Pons (tissue), 1 donor: ENCODE results near the gene CIAO2A.
"Not testable (repeated sequence)": the region's sequence is repeated elsewhere in the genome, so short reads cannot be mapped to it uniquely, and the experiment has no call there.

Experiments
- DNase-seq: peaks from one replicate; pipeline ENCODE4 v3.0.0-alpha.2; 2016; ENCODE audit warnings: low spot score

Gene CIAO2A

DNA sequence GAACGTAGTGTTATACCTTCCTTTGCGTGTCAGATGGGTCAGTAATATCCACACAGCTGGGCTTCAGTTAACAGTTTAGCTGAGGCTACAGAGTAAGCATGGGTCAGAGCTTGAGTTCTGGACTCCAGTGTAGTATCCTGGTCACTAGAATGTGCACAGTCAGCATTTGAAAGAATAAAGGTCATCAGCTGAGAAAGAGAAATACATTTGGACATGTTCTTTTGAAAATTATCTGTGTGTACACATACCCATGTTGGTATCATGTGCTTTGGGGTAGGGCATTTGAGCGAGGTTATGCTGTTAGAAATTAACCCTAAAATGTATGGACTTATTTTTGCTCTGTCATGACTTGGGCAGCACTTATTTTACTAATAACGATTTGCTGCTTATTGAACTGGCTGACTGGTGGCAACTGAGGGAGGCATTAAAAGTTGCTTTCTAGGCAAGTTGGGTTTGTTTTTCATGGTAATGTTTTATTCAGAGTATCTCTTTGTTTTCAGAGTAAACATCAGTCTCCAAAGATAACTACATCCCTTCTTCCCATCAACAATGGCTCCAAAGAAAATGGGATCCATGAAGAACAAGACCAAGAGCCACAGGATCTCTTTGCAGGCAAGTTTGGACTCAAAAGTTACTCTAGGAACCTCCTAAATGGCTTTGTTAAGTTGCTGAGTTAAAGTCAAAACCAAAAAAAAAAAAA, 18.6 kb upstream of the CIAO2A start:
- DNase-seq = peak; percentile 68

DNA sequence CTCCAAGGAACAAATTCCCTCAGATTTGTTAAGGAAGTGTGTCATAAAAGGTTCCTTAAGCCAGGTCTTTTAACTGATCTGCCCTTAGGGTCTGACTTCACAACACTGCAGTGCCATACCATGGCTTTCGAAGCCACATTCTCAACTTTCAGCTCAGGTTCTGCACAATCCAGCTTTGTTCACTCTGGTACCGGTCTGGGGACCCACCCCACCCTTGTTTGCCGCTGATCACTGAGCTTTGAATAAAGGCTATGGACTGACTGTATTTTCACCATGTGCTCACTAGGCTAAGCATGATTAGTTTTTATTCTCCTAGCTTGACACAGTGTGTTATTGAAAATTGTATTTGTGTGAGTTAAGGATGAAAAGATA, 18.0 kb upstream of the CIAO2A start:
- DNase-seq = peak; percentile 54

DNA sequence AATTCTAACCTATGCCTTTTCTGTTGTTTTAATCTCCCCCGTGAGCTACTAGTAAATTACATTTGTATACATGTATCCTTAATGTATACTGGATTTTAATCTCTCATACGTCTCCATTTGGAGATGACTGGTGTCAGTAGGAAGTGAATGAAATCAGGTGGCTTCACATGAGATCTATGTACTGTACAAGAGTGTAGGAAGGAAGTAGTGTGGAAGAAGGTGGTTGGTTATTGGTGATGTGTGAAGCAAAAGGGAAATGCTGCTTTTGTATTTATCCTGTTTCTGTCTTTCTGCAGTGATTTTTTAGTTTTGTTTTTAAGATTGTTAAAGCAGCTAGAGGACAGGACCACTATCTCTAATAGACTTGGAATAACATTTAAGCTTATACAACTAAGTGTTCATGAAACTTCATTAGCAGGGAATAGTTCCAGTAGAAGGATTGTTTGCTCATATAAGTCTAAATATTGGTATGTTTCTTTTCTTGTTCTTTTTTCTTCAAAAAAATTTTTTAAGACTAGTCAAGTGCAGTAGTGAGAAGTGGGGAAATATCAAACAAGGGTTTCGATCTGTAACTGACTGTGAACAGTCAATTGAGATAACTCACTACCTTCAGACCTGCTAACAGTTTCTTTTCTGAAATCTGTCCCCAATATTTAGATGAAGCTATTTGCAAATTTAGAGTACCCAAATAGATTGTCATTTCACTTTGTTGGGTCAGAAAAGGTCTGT, 17.5 kb upstream of the CIAO2A start:
- peak; percentile 34 for DNase-seq

DNA sequence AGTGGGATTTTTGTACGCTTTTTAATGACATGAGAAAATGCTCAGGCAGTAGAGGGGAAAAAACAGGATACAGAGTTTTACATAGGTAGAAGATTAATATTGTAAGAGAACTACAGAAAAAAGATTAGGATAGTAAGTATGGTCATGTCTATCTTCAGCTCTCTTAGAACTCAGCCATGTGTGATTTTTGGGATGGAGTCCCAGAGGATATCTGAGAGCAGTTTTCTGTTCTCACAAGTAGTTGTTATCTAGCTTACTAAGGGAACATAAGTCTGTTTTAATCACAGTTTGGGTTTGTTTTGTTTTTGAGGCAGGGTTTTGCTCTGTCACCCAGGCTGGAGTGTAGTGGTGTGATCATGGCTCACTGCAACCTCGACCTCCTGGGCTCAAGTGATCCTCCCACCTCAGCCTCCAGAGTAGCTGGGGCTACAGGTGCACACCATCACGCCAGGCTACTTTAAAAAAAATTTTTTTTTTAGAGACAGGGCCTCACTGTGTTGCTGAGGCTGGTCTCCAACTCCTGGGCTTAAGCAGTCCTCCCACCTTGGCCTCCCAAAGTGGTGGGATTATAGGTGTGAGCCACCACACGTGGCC, 16.6 kb upstream of the CIAO2A start:
- not testable (repeated sequence) for DNase-seq

DNA sequence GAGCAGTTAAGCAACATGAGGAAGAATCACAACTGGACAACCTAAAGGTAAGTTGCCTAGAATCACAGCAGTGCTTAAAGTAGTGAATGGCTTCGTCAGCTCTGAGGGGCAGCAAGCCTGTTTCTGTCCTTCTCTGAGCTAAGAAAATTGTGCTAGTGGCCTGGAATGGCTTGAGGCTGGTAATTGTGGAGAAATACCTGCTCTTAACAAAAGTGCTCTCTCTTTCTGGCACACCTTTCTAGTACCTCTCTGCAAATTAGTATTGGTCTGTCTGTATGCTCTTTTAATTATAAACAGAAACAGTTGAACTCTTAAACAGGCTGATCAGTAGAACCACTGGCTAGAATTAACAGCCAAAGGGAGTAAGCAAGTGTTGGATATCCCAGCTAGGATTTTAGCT, 13.7 kb upstream of the CIAO2A start:
- DNase-seq = no peak

DNA sequence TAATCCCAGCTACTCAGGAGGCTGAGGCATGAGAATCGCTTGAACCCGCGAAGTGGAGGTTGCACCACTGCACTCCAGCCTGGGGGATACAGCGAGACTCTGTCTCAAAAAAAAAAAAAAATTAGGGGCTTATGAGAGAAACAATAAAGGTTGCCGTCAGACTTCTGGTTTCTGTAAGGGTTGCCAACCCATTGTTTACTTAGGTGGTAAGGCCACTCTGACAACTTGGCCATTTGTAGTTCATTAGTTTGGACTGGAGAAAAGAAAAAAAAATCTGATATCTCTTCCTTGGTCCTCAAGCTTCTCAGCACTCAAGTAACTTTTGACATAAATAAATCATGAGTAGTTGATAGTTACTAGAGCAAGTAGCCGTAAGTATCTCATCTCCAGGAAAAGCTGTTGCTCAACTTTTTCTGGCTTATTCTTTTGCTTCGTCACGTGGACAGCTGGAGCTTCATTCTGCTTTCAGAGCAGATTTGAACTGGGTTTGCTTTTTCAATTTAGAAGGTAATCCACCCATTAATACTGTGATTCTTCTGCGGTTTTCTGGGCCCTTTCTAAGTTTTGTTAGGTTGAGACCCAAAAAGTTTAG, 11.6 kb upstream of the CIAO2A start:
- DNase-seq = peak; percentile 82

DNA sequence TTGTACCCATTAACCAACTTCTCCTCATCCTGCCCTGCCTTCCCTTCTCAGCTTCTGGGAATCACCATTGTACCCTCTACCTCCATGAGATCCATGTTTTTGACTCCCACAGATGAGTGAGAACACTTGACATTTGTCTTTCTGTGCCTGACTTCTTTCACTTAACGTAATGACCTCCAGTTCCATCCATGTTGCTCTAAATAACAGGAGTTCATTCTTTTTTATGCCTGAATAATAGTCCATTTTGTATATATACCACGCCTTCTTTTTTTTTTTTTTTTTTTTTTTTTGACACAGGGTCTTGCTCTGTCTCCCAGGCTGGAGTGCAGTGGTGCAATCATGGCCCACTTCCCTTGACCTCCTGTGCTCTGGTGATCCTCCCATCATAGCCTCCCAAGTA, 8.9 kb upstream of the CIAO2A start:
- no peak for DNase-seq

DNA sequence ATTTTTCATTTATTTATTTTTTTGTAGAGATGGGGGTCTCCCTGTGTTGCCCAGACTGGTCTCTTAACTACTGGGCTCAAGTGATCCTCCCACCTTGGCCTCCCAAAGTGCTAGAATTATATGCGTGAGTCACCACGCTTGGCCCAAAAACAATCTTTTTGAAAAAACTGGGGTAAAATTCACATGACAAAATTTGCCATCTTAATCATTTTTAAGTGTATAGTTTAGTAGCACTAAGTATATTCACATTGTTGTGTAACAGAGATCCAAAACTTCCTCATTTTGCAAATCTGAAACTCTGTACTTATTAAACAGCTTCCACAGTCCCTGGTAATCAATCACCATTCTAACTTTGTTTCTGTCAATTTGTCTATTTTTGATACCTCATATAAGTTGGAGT, 7.3 kb upstream of the CIAO2A start:
- DNase-seq = no peak

DNA sequence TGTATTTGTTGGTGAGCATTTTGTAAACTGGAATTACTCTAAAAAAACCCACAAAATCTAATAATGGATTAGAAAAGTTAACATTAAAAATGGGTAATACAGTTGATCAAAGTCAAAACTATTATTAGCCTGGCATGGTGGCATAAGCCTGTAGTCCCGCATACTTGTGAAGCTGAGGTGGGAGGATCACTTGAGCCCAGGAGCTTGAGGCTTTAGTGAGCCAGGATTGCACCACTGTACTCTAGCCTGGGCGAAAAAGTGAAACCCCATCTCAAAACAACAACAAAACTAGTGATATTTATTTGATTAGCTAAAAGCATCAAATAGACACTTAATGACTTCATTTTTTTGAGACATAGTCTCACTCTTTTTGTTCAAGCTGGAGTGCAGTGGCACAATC, 5.7 kb upstream of the CIAO2A start:
- no peak for DNase-seq

DNA sequence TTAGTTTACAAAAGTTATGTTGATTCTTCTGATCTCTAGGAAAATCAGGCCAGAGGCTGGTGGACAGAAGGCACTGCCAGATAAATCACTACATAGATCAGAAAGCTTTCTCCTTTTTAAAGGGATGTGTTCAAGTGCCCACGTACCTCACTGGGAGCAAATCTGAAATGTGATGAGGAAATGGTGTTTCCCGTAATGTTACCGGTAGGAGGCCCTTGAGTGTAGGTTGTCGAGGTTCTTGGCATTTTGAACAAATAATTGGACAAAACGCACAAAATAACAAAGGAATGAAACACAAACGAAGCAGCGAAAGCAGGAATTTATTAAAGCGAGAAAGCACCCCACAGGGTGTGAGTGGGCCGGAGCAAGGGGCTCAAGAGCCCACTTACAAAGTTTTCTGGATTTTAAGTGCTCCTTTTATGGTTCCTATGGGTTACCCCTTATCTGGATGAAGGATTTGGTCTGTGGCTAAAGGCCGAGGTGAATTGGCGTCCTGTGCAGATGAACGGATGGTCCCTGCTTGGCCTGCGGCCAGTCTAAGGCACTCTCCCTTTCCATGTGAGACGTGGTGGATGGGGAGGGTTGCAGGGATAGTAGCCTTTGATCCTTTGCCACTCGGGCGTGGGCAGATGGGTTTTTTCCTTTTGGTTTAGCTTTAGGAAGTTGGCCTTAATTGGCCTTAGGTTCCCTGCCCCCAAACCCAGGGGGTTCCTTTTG, 3.2 kb upstream of the CIAO2A start:
- no peak for DNase-seq

DNA sequence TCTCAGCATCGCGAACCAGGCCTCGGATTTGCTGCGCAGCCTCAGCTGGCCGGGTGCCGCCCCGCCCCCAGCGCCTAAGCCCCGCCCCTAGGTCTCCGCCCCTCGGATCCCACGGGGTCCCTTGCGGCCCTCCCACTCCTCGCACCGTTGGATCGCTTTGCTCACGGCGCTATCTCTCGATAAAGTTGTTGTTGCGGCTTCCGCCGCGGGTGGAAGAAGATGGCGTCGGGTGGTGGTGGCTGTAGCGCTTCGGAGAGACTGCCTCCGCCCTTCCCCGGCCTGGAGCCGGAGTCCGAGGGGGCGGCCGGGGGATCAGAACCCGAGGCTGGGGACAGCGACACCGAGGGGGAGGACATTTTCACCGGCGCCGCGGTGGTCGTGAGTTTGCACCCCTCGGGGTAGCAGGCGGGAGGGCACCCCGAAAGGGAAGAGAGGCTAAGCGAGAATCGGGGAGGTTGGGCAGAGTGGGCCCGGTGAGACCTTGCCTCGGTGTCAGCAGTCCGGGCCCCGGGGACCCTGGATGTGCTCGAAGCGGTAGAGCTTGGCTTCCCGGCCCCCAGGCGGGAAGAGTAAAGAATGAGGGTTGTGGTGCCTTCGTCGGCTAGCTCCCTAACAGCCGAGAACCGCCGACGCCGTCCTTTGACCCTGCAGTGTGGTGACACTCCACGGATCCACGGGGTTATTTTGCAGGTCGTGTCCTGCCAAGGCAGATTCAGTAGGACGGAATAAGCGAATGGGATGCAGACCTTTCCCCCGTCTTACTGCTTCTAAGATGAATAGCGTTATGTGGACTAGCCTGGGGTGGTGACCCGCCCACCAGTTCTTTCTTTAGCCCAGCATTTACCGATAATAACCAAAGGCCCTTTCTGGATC, 2.4 kb upstream of the CIAO2A start, which contains the start of gene SNX1:
Gene SNX1, plus strand, starts transcription at position 188 of the 873 bp plus-strand sequence. Its CDS starts 32 bp downstream, at position 220.
- peak; percentile 96 for DNase-seq

DNA sequence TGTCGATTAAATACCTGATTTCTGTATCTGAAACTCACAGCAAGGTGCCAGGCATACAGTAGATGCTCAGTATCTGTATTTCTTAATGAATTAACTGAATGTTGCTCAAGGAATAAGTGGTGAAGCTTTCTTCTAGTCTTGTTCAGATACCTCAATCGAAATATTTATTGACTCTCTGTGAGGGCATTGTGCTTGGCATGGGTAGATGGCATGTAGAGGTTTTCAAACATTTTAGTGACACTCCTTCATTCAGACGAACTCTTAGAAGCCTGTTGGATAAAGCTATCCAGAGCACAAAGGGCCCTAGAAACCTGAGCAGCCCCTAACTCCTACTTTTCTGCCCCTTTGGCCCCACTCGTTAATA, 1.8 kb upstream of the CIAO2A start:
- DNase-seq = no peak

DNA sequence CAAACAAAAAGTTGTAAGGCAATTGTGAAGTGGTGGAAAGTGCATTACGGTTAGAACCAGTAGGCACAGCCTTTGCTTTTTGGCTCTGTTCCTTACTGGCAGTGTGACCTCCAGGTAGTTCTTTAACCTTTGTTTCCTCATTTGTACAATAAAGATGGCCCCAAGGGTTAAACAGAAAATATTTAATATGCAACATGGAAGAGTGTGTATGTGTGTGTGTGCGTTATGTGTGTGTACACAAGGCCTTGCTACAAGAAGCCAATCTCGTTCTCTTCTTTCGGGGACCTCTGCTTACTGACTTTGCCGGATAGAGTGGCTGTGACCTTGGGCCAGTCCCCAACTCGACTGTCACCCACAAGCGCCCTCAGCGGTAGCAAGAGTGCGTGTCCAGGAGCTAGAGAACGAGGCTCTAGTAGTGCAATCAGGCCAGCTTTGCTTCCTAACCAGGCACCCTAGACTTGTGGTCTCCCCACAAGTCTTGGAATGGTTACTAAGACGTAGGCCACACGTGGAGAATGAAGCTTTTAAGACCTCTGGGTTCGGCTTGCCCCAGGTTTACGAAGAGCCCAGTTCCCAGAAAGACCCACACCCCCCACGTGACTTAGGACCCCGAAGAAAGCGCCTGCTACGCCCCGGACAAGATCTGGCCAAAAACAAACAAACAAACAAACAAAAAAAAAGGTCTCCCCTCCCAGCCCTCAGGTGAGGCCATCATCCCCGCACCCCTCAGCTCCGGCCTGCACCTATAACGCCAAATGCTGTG, 593 bp downstream of the CIAO2A start:
- no peak for DNase-seq

DNA sequence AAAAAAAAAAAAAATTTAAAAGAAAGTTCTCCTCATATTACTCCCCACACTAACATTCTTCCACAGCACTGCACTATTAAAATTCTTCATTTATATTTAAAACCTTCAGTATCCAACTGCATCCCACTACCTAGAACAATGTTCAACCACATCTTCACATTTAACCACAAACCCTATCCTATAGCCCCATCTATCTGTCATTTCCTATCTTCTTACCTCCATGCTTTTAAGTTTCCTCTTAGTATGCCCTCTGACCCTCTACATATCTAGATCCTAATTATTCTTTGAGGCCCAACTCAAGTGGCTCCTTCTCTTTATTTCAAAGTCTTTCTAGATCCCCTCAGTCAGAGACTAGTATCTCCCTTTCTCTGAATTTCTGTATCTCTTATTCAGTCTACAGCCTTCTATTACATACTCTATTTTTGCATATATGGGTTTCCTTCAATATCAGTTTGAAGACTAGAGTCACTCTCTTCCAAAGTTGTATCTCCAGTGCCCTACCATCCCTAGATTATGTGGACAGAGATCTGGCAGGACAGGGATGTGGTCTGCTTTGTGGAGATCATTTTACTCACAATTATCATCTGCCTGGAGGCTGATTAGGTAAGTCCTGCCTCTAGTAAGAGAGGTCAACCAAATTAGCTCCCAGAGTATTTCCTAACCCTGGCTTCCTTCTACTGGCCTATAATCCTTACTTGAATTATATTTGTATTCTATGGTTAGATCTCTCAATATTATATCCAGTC, 1.4 kb downstream of the CIAO2A start:
- DNase-seq = no peak

DNA sequence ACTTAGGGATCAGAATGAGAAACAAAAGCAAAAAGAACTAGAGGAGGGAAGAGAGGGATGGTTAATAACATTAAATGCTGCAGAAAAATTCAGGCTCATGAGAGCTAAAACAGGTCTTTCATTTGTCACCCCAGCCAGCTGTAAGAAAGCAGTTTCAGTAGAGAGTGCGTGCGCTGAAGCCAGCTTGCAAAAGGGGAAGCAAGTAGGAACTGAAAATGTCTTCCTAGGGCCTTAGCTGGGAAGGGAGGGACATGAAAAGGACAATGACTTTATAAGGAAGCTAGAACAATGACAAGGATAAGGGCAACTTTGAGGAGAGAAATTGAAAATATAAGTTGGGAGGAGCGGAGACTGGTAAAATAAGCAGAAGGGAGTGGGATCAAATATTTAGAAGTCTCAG, 3.1 kb downstream of the CIAO2A start:
- DNase-seq = peak; percentile 72

DNA sequence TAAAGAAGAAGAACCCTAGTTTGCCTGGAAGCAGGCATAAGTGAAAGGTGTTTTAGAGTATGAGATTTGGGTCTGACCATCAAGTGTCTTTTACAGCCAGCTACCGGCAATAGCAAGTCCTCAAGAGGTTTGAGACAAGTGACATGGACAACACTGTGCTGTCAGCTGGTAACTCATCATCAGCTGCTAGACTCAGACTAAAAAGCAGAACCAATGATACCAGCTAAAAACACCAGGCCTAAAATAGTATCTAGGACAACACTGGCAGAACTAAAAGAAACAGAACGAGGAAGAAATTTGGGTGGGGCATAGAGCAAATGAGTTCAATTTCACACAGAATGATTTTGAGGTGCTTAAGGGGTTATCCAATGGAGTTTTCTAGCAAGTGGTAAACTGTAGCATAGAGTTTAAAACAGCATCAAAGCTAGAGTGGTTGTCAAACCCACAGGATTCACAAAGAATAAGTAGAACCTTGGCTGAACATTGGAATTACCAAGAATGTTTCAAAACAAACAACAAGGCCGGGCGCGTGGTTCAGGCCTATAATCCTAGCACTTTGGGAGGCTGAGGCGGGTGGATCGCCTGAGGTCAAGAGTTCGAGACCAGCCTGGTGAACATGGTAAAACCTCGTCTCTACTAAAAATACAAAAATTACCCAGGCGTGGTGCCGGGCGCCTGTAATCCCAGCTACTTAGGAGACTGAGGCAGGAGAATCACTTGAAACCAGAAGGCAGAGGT, 3.9 kb downstream of the CIAO2A start:
- DNase-seq = peak; percentile 82

DNA sequence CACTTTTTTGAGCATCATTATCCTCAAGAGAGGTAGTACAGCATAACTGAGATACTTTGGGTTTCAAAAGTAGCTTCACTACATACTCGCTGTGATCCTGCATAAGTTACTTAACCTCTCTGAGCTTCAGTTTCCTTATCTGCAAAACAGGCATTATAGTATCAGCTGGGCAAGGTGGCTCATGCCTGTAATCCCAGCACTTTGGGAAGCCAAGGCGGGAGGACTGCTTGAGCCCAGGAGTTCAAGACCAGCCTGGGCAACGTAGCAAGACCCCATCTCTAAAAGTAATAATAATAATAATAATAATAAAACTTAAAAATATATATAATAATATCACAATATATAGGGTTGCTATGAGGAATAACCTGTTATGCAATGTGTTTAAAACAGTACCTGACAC, 10.9 kb downstream of the CIAO2A start:
- DNase-seq = no peak

DNA sequence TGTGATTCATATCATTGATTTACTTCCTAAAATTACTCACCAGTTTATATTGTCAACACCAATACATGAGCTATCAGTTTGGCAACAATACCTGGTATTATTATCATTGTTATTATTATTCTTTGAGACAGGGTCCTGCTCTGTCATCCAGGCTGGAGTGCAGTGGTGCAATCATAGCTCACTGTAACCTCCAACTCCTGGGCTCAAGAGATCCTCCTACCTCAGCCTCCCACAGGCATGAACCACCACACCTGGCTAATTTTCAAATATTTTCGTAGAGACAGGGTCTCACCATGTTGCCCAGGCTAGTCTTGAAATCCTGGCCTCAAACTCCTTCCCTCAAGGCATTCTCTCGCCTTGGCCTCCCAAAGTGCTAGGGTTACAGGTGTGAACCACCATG, 20.1 kb downstream of the CIAO2A start:
- DNase-seq = not testable (repeated sequence)

DNA sequence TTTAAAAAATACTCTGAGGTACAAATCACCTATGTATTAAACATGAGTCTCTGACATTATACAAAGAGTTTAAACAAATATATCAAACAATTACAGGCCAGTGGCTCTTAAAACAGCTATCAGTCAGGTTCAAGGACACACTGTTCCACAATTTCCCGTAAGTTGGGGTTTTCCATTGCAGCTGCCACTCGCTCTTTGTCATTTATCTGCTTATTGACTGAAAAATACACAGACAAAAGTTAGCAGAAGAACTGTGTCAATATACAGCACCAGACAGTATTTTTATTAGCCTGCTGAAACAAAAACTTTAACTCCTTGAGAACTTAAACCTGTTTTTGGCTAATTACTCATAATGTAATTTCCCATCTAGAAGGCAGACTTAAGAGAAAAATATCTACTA, 20.8 kb downstream of the CIAO2A start:
- DNase-seq = no peak
